Loucy (cell line): ENCODE data around the gene ZIC2.

Experiments
- CTCF ChIP-seq: fragments of 200-600 bp; sonication (generic); conservative IDR thresholded peaks from 2 replicates; pipeline ENCODE4 v1.5.1; 2014; ENCODE audit warnings: mild to moderate bottlenecking, antibody characterized with exemption, low read length
- EZH2phosphoT487 ChIP-seq: fragments of 200-600 bp; IDR thresholded peaks from 2 replicates; pipeline ENCODE4 v1.6.1; 2018; ENCODE audit warnings: antibody characterized with exemption, mild to moderate bottlenecking, moderate library complexity, borderline replicate concordance

- TF ChIP-seq CTCF (no peak), EZH2phosphoT487 (no peak)
Observed at GRCh38 chr13:99963816-99964339, 17.7 kb upstream of the ZIC2 start.
